Adipocyte (in vitro differentiated cells): ENCODE measurements around the gene ZBTB20.

Source experiments
- DNase-seq: peaks from one replicate; pipeline ENCODE4 v3.0.0-alpha.2; 2015; ENCODE audit warnings: low read depth
- H3K27me3 ChIP-seq: replicated peaks from 2 replicates; pipeline ENCODE4 v1.7.0; 2013; ENCODE audit warnings: mild to moderate bottlenecking, low read length, moderate library complexity; ENCODE audit not compliant: control insufficient read depth, insufficient read depth
- H3K36me3 ChIP-seq: 2 replicates; pipeline ENCODE4 v1.7.0; 2013; ENCODE audit warnings: low read length, mild to moderate bottlenecking, moderate library complexity; ENCODE audit not compliant: control insufficient read depth, insufficient read depth, severe bottlenecking
- H3K4me1 ChIP-seq: 2 replicates; pipeline ENCODE4 v1.7.0; 2013; ENCODE audit warnings: mild to moderate bottlenecking, low read length, moderate library complexity; ENCODE audit not compliant: control insufficient read depth, insufficient read depth
- H3K4me3 ChIP-seq: 2 replicates; pipeline ENCODE4 v1.7.0; 2013; ENCODE audit warnings: mild to moderate bottlenecking, low read length, moderate library complexity
- H3K9ac ChIP-seq: 2 replicates; pipeline ENCODE4 v1.7.0; 2013; ENCODE audit warnings: mild to moderate bottlenecking, low read length, moderate library complexity
- H3K9me3 ChIP-seq: 2 replicates; pipeline ENCODE4 v1.7.0; 2013; ENCODE audit warnings: mild to moderate bottlenecking, low read length, moderate library complexity; ENCODE audit not compliant: control insufficient read depth

The ZBTB20 gene

GRCh38 chr3:114953215-114953799 is 193.8 kb downstream of the ZBTB20 start:
- Histone ChIP-seq H3K27me3 (no peaks in the 10 kb centered on the region), H3K4me1 (no peaks in the 10 kb centered on the region), H3K9ac (no peak overlapping the region), H3K9me3 (peaks cover 38% of the 10 kb centered on the region), H3K4me3 (peak overlapping the region; percentile 8), H3K36me3 (peaks cover 8% of the 10 kb centered on the region)
- no peak for DNase-seq

- no peaks in the 10 kb centered on the region for H3K27me3 ChIP-seq
- no peak overlapping the region for H3K4me3 ChIP-seq
- H3K36me3 ChIP-seq = no peaks in the 10 kb centered on the region
- no peaks in the 10 kb centered on the region for H3K4me1 ChIP-seq
- H3K9me3 ChIP-seq = peaks cover 6% of the 10 kb centered on the region
- no peak overlapping the region for H3K9ac ChIP-seq
- DNase-seq = no peak
Observed at GRCh38 chr3:114942773-114943172, 204.3 kb downstream of the ZBTB20 start.

DNA sequence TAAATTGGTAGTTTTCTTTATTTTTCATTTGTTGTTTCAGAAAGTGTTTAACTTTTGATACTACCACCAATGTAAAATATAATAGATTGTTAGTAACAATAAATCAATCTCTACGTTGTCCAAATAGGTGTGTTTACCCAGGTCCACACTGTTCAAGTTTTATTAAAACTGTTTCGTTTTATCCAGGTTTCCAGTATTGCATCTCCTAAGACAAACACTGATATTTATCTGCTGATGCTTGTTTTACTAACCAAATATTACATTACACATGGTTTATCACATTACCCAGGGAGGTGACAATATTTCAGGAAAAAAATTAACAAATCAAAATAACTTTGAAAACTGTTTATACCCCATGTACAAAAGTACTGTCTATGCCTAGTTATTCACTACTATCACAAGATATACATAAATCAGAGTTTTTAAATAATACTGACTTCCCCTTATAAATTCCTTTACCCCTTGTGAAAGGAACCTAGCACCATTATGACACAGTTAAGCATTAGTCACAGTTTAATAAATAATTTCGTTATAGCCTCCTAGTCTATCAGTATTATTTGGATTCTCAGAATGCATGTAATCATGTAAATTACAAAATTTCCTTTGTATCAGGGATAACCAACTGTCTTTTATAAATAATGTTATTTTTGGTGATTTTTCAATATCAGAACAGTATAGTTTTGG is 205.3 kb downstream of the ZBTB20 start:
- Histone ChIP-seq H3K36me3 (no peaks in the 10 kb centered on the region), H3K9ac (no peak overlapping the region), H3K4me1 (no peaks in the 10 kb centered on the region), H3K27me3 (no peaks in the 10 kb centered on the region), H3K4me3 (no peak overlapping the region), H3K9me3 (peaks cover 5% of the 10 kb centered on the region)
- DNase-seq = no peak

DNA sequence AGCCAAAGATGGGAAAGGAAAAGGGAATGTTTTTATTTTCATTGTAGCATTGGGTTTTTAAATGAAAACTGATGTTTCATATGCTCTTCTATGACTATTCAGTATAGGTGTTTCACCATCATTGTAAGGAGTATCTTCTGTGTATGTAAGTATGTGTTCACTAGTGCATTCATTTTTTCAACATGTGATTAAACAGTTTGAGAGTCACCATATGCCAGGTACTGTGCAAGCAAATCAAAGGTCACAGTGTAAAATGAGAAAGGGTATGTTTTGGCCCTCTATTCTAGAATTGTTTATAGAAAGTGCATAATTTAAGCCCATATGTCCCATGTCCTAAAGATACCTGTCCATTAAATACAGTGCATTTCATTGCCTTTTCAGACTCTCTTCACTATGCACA is 207.2 kb downstream of the ZBTB20 start:
- H3K27me3 ChIP-seq = no peaks in the 10 kb centered on the region
- no peak overlapping the region for H3K9ac ChIP-seq
- no peaks in the 10 kb centered on the region for H3K36me3 ChIP-seq
- H3K4me3 ChIP-seq = no peak overlapping the region
- DNase-seq = no peak
- no peaks in the 10 kb centered on the region for H3K4me1 ChIP-seq
- no peaks in the 10 kb centered on the region for H3K9me3 ChIP-seq

GRCh38 chr3:114933407-114933806 is 213.7 kb downstream of the ZBTB20 start:
- no peak overlapping the region for H3K9ac ChIP-seq
- DNase-seq = no peak
- H3K4me3 ChIP-seq = no peak overlapping the region
- no peaks in the 10 kb centered on the region for H3K36me3 ChIP-seq
- H3K27me3 ChIP-seq = no peaks in the 10 kb centered on the region
- no peaks in the 10 kb centered on the region for H3K4me1 ChIP-seq
- no peaks in the 10 kb centered on the region for H3K9me3 ChIP-seq

- H3K9ac ChIP-seq = no peak overlapping the region
- H3K4me1 ChIP-seq = no peaks in the 10 kb centered on the region
- H3K36me3 ChIP-seq = no peaks in the 10 kb centered on the region
- H3K9me3 ChIP-seq = no peaks in the 10 kb centered on the region
- no peak for DNase-seq
- H3K4me3 ChIP-seq = no peak overlapping the region
- no peaks in the 10 kb centered on the region for H3K27me3 ChIP-seq
Observed at GRCh38 chr3:114929971-114930732, 216.9 kb downstream of the ZBTB20 start.

DNA sequence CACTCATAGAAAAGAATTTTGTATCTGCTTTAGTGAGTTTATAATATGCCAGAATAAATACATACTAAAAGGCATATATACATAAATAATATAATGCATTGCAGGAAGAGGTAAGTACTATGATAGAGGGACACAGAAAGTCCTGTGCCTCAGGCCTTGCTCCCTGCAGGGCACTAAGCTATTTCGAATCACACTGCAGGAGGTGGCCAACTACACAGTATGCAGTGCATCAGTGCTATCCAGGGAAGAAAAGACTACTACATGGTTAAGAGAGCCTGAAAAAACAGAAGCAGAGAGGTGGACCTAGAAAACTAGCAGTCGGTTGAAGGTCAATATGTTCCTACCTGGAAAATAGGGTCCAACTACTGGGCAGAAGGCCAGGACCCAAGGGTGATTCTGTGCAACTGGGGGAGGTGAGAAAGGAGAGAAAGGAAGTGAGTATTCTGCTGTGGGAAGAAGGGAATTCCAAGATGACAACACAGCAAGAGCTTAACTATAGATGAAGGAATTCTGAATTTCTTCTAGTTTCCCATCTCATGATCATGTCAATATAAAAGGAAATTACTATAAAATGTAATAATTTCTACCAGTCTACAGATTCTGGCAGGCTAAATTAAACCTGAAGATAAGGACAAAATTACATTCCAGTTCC is 218.0 kb downstream of the ZBTB20 start:
- Histone ChIP-seq H3K36me3 (no peaks in the 10 kb centered on the region), H3K9me3 (no peaks in the 10 kb centered on the region), H3K4me1 (no peaks in the 10 kb centered on the region), H3K4me3 (no peak overlapping the region), H3K27me3 (no peaks in the 10 kb centered on the region), H3K9ac (no peak overlapping the region)
- no peak for DNase-seq

DNA sequence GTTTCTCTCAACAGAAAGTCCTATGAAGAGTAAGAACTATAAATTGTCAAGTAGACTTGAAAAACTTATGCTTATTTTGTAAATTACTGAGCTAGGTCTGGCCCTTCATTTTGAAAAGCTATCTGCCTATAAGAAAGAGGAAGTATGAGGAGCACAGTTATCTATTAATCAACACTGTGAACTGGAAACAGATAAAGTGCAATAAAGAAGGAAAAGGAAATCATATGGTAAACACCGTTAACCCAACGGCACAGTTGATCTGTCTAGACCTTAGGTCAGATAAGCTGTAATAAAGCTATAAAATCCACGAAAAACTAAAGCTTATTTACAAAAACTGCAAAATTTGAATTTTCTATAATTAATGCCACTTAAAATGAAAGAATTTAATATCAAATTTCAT is 242.5 kb downstream of the ZBTB20 start:
- Histone ChIP-seq H3K4me3 (no peak overlapping the region), H3K9me3 (peaks cover 9% of the 10 kb centered on the region), H3K27me3 (no peaks in the 10 kb centered on the region), H3K36me3 (no peaks in the 10 kb centered on the region), H3K4me1 (peaks cover 17% of the 10 kb centered on the region), H3K9ac (no peak overlapping the region)
- no peak for DNase-seq

GRCh38 chr3:114903213-114903612 is 243.9 kb downstream of the ZBTB20 start:
- Histone ChIP-seq H3K4me1 (peaks cover 17% of the 10 kb centered on the region), H3K9ac (no peak overlapping the region), H3K36me3 (no peaks in the 10 kb centered on the region), H3K4me3 (no peak overlapping the region), H3K9me3 (peaks cover under 1% of the 10 kb centered on the region), H3K27me3 (no peaks in the 10 kb centered on the region)
- DNase-seq = no peak

DNA sequence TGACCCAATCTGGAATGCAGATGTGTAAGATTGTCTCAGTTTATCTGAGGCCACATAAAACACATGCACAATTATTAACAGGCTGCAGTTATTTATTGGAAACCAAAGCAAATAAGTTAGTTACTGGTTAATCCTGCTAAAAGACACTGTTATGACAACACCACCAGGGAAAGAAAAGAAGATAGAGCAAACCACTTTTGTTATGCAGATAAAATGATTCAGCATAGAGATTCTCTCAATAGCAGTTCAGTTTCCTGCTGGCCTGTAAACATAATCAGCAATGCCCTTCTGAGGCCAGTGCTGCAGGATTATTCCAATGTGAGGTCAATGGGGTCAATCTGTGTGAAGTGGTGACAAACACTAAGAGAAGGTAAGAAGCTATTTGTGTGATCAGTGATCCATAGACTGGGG is 244.4 kb downstream of the ZBTB20 start:
- H3K9me3 ChIP-seq = no peaks in the 10 kb centered on the region
- no peaks in the 10 kb centered on the region for H3K27me3 ChIP-seq
- H3K4me3 ChIP-seq = no peak overlapping the region
- no peak for DNase-seq
- peaks cover 17% of the 10 kb centered on the region for H3K4me1 ChIP-seq
- H3K36me3 ChIP-seq = no peaks in the 10 kb centered on the region
- H3K9ac ChIP-seq = no peak overlapping the region

DNA sequence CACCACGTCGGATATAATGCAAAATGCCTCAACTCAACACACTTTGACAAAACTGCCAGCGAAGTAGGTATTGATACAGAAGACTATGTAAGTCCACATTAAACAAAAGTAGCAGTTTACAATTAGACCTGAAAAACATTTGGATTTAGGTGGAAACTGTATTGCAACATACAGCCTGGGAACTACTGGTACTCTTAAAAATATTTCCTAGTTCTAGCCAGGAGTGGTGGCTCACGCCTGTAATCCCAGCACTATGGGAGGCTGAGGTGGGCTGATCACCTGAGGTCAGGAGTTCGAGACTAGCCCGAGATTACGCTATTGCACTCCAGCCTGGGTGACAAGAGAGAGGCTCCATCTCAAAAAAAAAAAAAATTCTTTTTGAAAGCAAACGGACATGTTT is 246.2 kb downstream of the ZBTB20 start:
- Histone ChIP-seq H3K9ac (peak overlapping the region; percentile 70), H3K9me3 (no peaks in the 10 kb centered on the region), H3K4me1 (peaks cover 17% of the 10 kb centered on the region), H3K36me3 (no peaks in the 10 kb centered on the region), H3K27me3 (no peaks in the 10 kb centered on the region), H3K4me3 (peak overlapping the region; percentile 80)
- peak; percentile 43 for DNase-seq
